Stomach (tissue), 4 donors: Measurements from ENCODE around the gene SUDS3.

Experiments
- EP300 ChIP-seq: sonication (generic); formaldehyde crosslinking; IDR thresholded peaks from one replicate; pipeline ENCODE4 v1.6.1; 2017; ENCODE audit warnings: antibody characterized with exemption
- POLR2A ChIP-seq, 4 donors: fragments of 450-650 bp; IDR thresholded peaks; one replicate each; pipeline ENCODE4 v1.6.1; 2016; ENCODE audit warnings: antibody characterized with exemption in 4 of 4, control low read depth in 2 of 4, mild to moderate bottlenecking in 1 of 4, moderate library complexity in 1 of 4
- POLR2AphosphoS5 ChIP-seq, 3 donors: sonication (generic); formaldehyde crosslinking; IDR thresholded peaks; one replicate each; pipeline ENCODE4 v1.6.1; 2016; ENCODE audit warnings: antibody characterized with exemption in 3 of 3
- TF ChIP-seq, protein P1 (sequence below), 7 experiments: fragments of 450-650 bp in 4 of 7; fragments of 200-600 bp in 3 of 7; sonication (generic) in 3 of 7; IDR thresholded peaks; one replicate each; pipeline ENCODE4 v1.5.1; 2016 to 2019; ENCODE audit warnings: antibody characterized with exemption in 7 of 7, control low read depth in 2 of 7, mild to moderate bottlenecking in 1 of 7

DNA sequence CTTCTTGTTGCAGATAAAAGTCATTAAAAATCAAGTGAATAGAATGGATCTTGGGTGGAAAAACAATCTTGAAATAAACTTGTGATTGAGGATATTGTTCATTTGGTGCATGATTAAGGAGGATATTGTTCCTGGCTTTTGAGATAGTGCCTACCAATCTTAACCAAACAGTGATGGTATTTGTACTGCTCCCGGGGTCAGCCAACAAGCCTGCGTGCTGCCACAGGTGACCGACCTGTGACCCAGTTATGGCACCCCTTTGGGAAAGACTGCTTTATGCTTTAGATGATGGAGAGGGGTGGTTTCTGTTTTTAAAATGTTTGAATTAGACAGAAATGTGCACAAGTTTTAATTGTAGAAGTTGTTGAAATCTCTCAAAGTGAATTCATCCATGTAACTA, 41.6 kb downstream of the SUDS3 start:
- TF ChIP-seq, protein P1, sequence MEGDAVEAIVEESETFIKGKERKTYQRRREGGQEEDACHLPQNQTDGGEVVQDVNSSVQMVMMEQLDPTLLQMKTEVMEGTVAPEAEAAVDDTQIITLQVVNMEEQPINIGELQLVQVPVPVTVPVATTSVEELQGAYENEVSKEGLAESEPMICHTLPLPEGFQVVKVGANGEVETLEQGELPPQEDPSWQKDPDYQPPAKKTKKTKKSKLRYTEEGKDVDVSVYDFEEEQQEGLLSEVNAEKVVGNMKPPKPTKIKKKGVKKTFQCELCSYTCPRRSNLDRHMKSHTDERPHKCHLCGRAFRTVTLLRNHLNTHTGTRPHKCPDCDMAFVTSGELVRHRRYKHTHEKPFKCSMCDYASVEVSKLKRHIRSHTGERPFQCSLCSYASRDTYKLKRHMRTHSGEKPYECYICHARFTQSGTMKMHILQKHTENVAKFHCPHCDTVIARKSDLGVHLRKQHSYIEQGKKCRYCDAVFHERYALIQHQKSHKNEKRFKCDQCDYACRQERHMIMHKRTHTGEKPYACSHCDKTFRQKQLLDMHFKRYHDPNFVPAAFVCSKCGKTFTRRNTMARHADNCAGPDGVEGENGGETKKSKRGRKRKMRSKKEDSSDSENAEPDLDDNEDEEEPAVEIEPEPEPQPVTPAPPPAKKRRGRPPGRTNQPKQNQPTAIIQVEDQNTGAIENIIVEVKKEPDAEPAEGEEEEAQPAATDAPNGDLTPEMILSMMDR (IDR thresholded peaks at IDR 0.05), result no peak
- TF ChIP-seq POLR2A (IDR thresholded peaks at IDR 0.05), result no peak
- TF ChIP-seq POLR2AphosphoS5 (IDR thresholded peaks at IDR 0.05), result peak in 1 of 3 donors; percentile 7
- TF ChIP-seq EP300, result no peak
